ENCODE data around the gene IQGAP2.

GRCh38 chr5:76695346-76695745, 292.3 kb downstream of the IQGAP2 start:
- TF ChIP-seq, protein P1, sequence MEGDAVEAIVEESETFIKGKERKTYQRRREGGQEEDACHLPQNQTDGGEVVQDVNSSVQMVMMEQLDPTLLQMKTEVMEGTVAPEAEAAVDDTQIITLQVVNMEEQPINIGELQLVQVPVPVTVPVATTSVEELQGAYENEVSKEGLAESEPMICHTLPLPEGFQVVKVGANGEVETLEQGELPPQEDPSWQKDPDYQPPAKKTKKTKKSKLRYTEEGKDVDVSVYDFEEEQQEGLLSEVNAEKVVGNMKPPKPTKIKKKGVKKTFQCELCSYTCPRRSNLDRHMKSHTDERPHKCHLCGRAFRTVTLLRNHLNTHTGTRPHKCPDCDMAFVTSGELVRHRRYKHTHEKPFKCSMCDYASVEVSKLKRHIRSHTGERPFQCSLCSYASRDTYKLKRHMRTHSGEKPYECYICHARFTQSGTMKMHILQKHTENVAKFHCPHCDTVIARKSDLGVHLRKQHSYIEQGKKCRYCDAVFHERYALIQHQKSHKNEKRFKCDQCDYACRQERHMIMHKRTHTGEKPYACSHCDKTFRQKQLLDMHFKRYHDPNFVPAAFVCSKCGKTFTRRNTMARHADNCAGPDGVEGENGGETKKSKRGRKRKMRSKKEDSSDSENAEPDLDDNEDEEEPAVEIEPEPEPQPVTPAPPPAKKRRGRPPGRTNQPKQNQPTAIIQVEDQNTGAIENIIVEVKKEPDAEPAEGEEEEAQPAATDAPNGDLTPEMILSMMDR (IDR thresholded peaks at IDR 0.05): no peak
- no peak for TF ChIP-seq POLR2A (IDR thresholded peaks at IDR 0.05)
